Measurements from ENCODE around the gene ATP5ME.

The ATP5ME gene

GRCh38 chr4:632196-632790, 41.8 kb downstream of the ATP5ME start:
- no peak for DNase-seq

DNA sequence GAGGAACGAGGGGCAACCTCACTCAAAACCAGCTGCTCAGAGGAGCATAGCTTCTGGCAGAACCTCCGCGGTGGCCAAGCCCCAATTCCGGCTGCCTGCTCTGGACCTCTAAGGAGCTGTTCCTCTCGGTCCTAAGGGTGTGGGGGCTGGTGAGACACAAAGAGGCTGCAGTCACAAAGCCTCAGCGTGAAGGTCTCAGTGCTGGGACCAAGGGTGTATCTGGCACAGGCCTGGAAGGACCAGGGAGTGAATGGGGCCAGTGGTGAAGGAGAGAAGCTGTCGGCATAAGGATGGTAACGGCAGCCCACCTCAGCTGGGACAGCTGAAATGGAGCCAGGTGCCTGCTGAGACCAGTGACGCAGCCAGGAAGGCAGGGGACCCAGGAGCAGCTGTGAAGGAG, 43.4 kb downstream of the ATP5ME start:
- DNase-seq = no peak

- no peak for DNase-seq
These were observed 44.0 kb downstream of the ATP5ME start for GRCh38 chr4:629915-630641.

DNA sequence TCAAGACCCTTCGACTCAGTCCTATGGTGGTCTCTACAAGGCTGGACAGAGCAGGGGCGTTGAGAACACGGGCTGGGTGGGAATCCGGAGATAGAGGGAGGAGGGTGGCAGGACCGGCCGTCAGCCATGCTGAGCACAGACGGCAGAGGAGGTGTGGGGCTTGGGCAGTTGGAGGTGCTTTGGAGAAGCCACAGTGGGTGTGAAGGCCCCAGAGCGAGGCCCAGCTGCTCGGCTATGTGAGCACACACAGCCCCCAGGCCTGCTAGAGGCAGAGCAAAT, 44.5 kb downstream of the ATP5ME start:
- no peak for DNase-seq

GRCh38 chr4:628821-629635, 45.0 kb downstream of the ATP5ME start:
- DNase-seq = no peak

- no peak for DNase-seq
These were observed 45.8 kb downstream of the ATP5ME start for GRCh38 chr4:628311-628741.

- no peak for DNase-seq
These were observed 46.5 kb downstream of the ATP5ME start for GRCh38 chr4:627347-628125.

- no peak for DNase-seq
These were observed 47.6 kb downstream of the ATP5ME start for GRCh38 chr4:626201-627091.

DNA sequence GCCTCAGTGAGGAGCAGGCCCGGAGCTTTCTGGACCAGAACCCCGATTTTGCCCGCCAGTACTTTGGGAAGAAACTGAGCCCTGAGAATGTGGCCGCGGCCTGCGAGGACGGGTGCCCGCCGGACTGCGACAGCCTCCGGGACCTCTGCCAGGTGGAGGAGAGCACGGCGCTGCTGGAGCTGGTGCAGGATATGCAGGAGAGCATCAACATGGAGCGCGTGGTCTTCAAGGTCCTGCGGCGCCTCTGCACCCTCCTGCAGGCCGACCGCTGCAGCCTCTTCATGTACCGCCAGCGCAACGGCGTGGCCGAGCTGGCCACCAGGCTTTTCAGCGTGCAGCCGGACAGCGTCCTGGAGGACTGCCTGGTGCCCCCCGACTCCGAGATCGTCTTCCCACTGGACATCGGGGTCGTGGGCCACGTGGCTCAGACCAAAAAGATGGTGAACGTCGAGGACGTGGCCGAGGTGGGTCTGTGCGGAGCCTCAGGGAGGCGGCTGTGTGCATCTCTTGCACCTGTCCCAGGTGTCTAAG, 48.4 kb downstream of the ATP5ME start:
- DNase-seq = no peak

DNA sequence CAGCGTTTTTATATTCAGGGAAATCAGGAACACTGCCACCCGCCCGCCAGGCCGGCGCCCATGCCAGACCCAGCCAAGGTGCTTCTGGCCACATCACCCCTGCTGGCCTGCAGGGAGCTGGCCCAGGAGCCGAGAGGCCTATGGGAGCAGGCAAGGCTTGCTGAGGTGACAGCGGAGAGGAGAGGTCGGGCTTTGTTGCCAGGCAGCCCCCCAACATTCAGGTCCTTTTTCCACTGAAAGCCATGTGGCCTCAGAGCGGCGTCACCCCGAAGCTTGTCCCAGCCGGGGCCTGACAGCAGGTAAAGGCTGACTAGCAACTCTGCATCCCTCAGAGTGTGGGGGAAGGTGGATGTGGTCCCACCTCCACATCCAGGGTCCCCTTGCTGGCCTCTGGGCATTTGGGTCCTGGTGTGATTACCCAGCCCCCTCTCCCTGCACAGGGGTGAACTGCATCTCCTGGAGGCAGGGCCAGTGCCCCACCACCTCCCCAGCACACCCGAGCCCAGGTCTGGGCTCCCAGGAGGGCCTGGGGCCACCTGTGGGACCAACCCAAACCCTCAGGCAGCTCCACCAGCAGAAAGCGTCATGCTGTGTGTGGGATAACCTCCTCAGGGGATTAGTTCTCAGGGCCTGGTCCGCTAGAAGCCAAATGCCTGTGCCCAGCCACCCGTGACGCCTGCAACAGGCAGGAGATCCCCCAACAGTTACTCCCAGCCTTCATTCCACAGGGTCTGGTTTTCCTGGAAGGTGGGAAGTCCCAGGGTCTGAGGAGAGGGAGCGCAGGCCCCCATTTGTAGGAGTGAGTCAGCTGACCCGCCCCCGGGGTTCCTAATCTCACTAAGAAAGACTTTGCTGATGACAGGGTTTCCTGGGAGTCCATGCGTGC, 49.1 kb downstream of the ATP5ME start, which contains the start of gene PDE6B:
Gene PDE6B (plus strand): TSS at position 869 of the 886 bp plus-strand sequence. CDS start 54 bp downstream, outside the sequence.
- no peak for DNase-seq

DNA sequence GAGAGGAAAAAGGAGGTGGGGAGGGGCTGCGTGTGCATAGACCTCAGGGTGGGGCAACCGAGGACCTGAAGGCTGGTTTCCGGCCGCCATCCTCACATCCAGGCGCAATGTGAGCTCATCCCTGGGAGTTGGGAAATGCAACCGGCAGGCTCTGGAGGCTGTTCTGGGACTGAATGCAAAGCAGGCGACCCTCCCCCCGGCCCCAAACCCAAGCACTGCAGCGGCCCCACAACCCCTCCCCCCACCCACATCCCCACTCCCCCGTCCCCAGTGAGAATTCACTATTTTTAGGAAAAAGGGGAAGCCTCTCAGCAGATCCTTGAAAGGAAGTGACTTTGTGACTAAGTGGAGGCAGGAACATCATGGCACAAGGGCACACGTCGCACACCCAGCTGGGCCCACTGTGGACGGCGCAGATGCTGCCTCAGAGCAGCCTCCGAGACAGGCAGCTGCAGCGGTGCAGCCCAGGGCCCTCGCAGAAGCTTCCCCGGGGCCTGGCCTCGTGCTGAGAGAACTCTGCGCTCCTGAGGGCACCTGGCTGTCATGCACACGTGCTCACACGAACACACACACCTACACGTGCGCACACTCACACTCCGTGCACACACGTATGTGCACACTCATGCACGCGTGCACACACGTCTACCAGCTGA, 50.0 kb downstream of the ATP5ME start:
- no peak for DNase-seq

DNA sequence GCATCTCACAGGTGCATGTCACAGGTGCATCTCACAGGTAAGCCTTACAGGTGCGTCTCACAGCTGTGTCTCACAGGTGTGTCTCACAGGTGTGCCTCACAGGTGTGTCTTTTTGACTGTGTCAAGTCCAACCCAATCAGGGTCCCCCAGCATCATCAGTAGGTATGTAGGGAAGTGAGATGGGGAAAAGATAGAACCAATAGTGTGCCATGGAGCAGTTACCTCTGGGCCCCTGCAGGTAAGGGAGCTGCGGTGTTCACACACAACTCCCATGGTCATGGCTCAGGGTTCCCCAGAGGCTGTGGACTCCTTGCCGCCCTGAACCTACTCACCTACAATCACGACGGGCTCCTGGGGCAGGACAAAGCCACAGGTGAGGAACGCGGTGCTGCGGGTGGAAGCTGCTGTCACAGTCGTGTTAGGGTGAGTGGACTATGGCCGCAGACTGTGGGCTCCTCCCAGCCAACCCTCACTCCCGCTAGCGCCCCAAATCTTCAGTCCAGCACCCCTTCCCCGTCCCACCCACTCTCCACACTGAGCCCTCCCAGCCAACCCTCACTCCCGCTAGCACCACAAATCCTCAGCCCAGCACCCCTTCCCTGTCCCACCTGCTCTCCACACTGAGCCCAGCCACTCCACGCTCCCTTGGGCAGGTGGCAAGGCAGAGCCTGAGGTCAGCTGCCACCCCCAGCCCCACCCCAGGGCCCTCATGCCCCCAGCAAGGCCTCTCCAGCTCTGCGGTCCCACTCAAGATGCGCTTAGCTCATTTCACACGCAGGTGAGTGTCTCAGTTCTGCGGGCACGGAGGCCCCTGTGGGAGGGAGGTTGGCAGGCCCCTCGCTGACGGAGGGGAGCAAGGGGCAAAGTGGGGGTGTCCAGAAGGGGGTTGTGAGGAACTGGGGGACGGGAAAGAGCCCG, 50.8 kb downstream of the ATP5ME start:
- DNase-seq = no peak
